ENCODE measurements around the gene TSPAN1.

The TSPAN1 gene, protein sequence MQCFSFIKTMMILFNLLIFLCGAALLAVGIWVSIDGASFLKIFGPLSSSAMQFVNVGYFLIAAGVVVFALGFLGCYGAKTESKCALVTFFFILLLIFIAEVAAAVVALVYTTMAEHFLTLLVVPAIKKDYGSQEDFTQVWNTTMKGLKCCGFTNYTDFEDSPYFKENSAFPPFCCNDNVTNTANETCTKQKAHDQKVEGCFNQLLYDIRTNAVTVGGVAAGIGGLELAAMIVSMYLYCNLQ

DNA sequence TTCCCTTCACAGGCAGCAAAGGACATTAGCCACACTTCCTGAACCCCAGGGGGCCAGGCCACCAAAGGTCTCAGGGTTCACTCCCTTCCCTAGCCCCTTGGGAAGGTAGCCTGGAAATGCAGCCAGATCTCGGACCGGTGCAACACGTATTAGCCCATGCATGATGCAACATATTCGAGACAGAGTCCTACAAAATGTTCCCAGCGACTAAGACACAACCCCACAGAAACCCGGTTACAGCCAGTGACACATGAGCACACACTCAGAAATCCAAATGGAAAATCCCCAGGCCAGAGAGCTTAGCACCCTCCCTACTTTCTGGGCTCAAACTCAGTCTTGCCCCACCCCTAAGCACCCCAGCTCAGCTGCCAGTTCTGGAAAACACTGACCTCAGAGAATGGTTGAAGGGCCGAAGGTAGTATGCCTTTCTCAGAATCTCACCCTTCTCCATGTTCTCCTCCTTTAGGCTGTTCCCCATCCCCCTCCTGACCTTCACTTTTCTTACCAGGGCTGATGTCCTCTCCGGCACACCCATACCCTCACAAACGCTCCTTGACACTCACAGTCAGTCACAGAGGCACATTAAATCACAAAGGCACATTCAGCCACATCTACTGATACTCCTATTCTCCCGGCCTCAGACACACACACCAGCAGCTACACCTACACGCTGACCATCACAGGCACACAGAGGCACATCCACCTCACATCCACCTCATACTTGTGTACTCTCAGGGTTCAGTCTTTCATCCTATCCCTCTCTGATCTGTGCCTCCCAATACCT is at the start of gene TSPAN1:
TSPAN1 (plus strand) TSS at position 640 of the 784 bp plus-strand sequence. CDS start 6,021 bp downstream, outside the sequence.
- FAIRE-seq (no peak), DNase-seq (ENCODE audit: insufficient read length, low spot score) (peak; percentile 5)
- TF ChIP-seq, protein P1, sequence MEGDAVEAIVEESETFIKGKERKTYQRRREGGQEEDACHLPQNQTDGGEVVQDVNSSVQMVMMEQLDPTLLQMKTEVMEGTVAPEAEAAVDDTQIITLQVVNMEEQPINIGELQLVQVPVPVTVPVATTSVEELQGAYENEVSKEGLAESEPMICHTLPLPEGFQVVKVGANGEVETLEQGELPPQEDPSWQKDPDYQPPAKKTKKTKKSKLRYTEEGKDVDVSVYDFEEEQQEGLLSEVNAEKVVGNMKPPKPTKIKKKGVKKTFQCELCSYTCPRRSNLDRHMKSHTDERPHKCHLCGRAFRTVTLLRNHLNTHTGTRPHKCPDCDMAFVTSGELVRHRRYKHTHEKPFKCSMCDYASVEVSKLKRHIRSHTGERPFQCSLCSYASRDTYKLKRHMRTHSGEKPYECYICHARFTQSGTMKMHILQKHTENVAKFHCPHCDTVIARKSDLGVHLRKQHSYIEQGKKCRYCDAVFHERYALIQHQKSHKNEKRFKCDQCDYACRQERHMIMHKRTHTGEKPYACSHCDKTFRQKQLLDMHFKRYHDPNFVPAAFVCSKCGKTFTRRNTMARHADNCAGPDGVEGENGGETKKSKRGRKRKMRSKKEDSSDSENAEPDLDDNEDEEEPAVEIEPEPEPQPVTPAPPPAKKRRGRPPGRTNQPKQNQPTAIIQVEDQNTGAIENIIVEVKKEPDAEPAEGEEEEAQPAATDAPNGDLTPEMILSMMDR (IDR thresholded peaks at IDR 0.05; ENCODE audit: insufficient read depth, missing control alignments), result no peak

DNA sequence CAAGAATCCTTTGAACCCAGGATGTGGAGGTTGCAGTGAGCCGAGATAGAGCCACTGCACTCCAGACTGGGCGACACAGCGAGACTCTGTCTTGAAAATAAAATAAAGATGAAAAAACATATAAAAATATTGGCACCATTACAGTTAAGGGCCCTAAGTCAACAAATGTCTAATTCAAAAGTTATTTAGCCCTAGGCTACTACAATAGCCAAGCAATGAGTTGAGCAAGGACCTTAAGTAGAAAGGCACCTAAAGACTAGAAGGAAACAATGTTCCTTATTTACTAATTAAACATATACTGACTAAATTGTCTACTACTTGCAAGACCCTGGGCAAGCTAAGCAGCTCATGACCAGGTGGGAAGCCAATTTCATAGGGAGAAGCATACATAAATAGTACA is 46.5 kb upstream of the TSPAN1 start:
- TF ChIP-seq, protein P1 (IDR thresholded peaks at IDR 0.05; ENCODE audit: insufficient read depth, missing control alignments), result no peak
- FAIRE-seq, result no peak
- no peak for DNase-seq (ENCODE audit: insufficient read length, low spot score)

DNA sequence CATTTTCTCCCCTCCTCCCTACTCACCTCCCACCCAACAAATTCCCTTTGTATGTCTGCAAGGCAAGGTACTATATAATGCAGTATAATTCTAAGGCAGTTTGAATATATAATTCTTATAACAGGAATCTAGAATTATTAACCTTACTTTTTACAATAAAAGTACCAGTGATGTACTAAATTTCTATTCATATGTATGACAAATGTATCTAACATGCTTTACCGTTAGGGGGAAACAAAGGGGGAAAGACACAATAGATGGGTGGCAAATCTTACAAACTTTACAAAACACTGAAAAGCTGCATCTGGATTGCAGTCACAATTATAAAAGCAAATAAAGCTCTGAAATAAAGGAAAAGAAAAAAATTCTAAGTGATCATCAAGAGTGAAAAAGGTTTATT is 44.8 kb upstream of the TSPAN1 start:
- DNase-seq (ENCODE audit: insufficient read length, low spot score) (no peak), FAIRE-seq (no peak)
- TF ChIP-seq, protein P1 (IDR thresholded peaks at IDR 0.05; ENCODE audit: insufficient read depth, missing control alignments), result no peak

DNA sequence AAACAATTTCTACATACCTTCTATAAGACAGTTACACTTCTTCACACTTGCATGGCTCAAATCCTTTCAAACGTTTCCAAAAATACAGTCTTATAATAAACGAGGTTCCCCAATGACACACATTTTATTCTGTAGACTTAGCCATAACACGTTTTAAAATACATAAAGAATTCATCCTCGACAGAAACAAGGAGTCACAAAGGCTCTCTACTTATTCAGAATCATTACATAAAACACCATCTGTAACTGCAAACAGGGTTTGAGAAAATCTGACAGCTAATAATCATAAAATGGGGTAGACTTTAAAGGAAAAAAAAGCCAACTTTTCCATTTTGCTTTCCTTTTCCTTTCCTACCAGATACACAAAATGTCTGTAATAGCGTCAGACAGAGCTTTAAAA is 44.3 kb upstream of the TSPAN1 start:
- DNase-seq (ENCODE audit: insufficient read length, low spot score) (no peak), FAIRE-seq (no peak)
- TF ChIP-seq, protein P1 (IDR thresholded peaks at IDR 0.05; ENCODE audit: insufficient read depth, missing control alignments), result no peak

DNA sequence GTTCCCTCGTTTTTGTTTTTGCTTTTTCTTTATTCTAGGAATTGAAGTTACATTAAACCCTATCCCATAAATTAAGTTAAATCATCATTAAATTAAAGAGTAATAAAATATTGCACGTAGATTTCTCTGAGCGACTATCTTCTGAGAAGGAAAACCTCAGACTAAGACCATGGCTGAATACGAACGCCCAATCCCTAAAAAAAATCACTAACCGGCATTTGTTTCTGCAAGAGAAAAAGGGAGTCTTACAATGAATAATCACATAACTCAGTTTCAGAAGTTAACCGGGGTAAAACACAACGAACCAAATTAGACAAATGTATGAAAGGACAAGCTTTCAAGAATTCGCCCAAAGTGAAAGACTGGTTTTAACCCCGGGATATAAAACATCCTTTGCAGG is 43.8 kb upstream of the TSPAN1 start:
- TF ChIP-seq, protein P1 (IDR thresholded peaks at IDR 0.05; ENCODE audit: insufficient read depth, missing control alignments), result no peak
- DNase-seq (ENCODE audit: insufficient read length, low spot score) (no peak), FAIRE-seq (no peak)

DNA sequence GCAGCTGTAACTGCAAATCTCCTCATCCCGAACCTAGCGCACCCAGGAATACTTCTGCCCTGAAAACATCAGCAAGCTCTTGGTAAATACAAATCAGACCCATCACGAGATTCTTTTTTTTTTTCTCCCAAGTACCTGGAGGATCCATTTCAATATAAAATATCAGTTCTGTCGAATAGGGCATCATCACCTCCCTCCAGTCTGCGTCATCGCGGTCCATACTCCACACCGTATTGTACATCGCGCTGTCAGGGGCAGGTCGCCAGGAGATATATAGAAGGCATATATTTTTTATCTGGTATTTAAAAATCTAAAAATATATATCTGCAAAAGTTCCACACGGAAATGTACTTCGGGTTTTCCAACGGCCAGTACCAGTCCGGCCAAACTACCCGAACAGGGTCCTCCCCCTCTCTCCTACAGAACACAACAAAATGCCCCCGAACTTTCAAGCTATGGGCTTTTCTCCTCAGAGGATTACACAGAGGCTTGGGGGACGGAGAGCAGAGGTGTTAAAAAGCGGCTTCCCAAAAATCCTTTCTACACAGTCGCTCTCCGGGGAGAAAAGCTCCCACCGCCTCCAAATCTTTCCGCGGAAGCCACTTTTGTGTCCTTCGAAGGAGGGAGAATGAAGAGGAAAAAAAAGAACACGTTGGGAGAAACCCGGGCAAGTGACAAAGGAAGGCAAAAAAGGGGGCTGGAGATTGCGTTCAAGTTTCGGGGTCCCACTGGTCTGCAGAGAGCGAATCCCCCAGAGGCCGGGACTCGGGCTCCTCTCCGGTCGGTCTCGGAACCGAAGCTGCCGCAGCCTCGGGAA is 43.0 kb upstream of the TSPAN1 start:
- FAIRE-seq, result no peak
- TF ChIP-seq, protein P1 (IDR thresholded peaks at IDR 0.05; ENCODE audit: insufficient read depth, missing control alignments), result no peak
- DNase-seq (ENCODE audit: insufficient read length, low spot score), result no peak
